ENCODE data around the gene OR6C4. TPM values are rescaled to one million over a fixed set of nuclear protein-coding genes. Genes with fewer than 3 reads are reported as not detected.
"Not testable (repeated sequence)": the region's sequence is repeated elsewhere in the genome, so short reads cannot be mapped to it uniquely, and the experiment has no call there.

Gene OR6C4
- total and polyA plus RNA-seq, 7 experiments from 2014 or later = not detected

DNA sequence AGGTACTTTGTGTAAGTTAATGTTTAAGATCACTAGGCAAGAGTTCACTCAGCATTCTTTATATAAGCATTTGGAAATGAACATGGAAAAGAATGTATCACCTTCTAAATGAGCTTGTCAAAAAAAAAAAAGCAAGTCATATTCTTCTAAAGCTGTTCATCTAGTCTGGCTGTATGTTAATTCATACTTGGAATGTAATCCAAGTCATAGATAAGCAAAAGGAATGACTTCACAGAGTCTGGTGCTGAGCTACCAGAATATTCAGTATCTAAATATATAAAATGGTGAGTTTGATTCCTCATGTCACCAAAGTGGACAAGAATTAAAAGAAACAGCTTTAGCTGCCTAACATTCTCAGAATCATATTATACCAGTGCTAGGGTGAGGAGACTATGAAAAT, 4.9 kb downstream of the OR6C4 start:
- no peak overlapping the region for H3K27ac ChIP-seq (ENCODE audit: low read depth, low read length)
- Mint-ChIP-seq H3K36me3 (peaks cover 0 to 10% (median 0%) of the 10 kb centered on the region in 5 donors), H3K27ac (no peak overlapping the region), H3K4me3 (no peak overlapping the region), H3K27me3 (peaks cover 7 to 64% (median 28%) of the 10 kb centered on the region in 5 donors), H3K4me1 (no peaks in the 10 kb centered on the region), H3K9me3 (peaks cover 0 to 47% (median 21%) of the 10 kb centered on the region in 11 donors)
- CTCF ChIA-PET = no interaction called here
- H3K4me1 ChIP-seq (ENCODE audit: control insufficient read depth in 2 of 2, insufficient read depth in 2 of 2, low read length in 2 of 2) = no peaks in the 10 kb centered on the region
- H3K4me3 ChIP-seq (ENCODE audit: low read length) = no peak overlapping the region
- H3K27me3 ChIP-seq (ENCODE audit: control insufficient read depth in 2 of 2, insufficient read depth in 2 of 2, low read length in 2 of 2) = no peaks in the 10 kb centered on the region
- peaks cover 0 to 9% (median 0%) of the 10 kb centered on the region in 3 experiments for H3K9me3 ChIP-seq (ENCODE audit: control insufficient read depth in 2 of 3, low read length in 3 of 3)
- no peaks in the 10 kb centered on the region for H3K36me3 ChIP-seq (ENCODE audit: control insufficient read depth in 2 of 3, insufficient read depth in 3 of 3, low read length in 3 of 3)
- POLR2A ChIA-PET = no interaction called here
- intact Hi-C loops (cut with micrococcal nuclease) = no loop called here
- ATAC-seq (no peak), DNase-seq (no peak)

- H3K36me3 ChIP-seq (ENCODE audit: control insufficient read depth in 2 of 3, insufficient read depth in 3 of 3, low read length in 3 of 3); H3K4me3 Mint-ChIP-seq; CTCF ChIA-PET: not testable (repeated sequence)
Observed at GRCh38 chr12:55570060-55570459, 20.7 kb downstream of the OR6C4 start.

GRCh38 chr12:55570689-55571088, 21.3 kb downstream of the OR6C4 start:
- peaks cover 0 to 34% (median 0%) of the 10 kb centered on the region in 3 experiments for H3K9me3 ChIP-seq (ENCODE audit: control insufficient read depth in 2 of 3, low read length in 3 of 3)
- H3K36me3 ChIP-seq (ENCODE audit: control insufficient read depth in 2 of 3, insufficient read depth in 3 of 3, low read length in 3 of 3); POLR2A ChIA-PET; H3K4me3 Mint-ChIP-seq; H3K27me3 ChIP-seq (ENCODE audit: control insufficient read depth in 2 of 2, insufficient read depth in 2 of 2, low read length in 2 of 2); H3K4me1 Mint-ChIP-seq; CTCF ChIA-PET; ATAC-seq; H3K4me1 ChIP-seq (ENCODE audit: control insufficient read depth in 2 of 2, insufficient read depth in 2 of 2, low read length in 2 of 2); intact Hi-C loops (cut with micrococcal nuclease); H3K4me3 ChIP-seq (ENCODE audit: low read length); DNase-seq; H3K27ac Mint-ChIP-seq; H3K27ac ChIP-seq (ENCODE audit: low read depth, low read length): not testable (repeated sequence)
- peaks cover 12 to 53% (median 33%) of the 10 kb centered on the region in 11 donors for H3K9me3 Mint-ChIP-seq
- H3K36me3 Mint-ChIP-seq = peaks cover 0 to 22% (median 6%) of the 10 kb centered on the region in 5 donors
- peaks cover 0 to 48% (median 40%) of the 10 kb centered on the region in 5 donors for H3K27me3 Mint-ChIP-seq

More at GRCh38 chr12:55570060-55570459, 20.7 kb downstream of the OR6C4 start:
- H3K27ac ChIP-seq (ENCODE audit: low read depth, low read length); H3K4me1 ChIP-seq (ENCODE audit: control insufficient read depth in 2 of 2, insufficient read depth in 2 of 2, low read length in 2 of 2); ATAC-seq; H3K27me3 ChIP-seq (ENCODE audit: control insufficient read depth in 2 of 2, insufficient read depth in 2 of 2, low read length in 2 of 2); DNase-seq; H3K4me1 Mint-ChIP-seq; intact Hi-C loops (cut with micrococcal nuclease); H3K4me3 ChIP-seq (ENCODE audit: low read length); POLR2A ChIA-PET; H3K27ac Mint-ChIP-seq: not testable (repeated sequence)
- H3K9me3 Mint-ChIP-seq = peaks cover 12 to 53% (median 33%) of the 10 kb centered on the region in 11 donors
- H3K9me3 ChIP-seq (ENCODE audit: control insufficient read depth in 2 of 3, low read length in 3 of 3) = peaks cover 0 to 34% (median 0%) of the 10 kb centered on the region in 3 experiments
- peaks cover 0 to 49% (median 38%) of the 10 kb centered on the region in 5 donors for H3K27me3 Mint-ChIP-seq
- peaks cover 0 to 22% (median 6%) of the 10 kb centered on the region in 5 donors for H3K36me3 Mint-ChIP-seq

GRCh38 chr12:55572168-55572567, 22.8 kb downstream of the OR6C4 start, which contains the start of gene OR2AP1:
Gene OR2AP1, plus strand, starts transcription at chr12:55572468. Its CDS starts 1,947 bp downstream, at chr12:55574415.
- no peaks in the 10 kb centered on the region for H3K36me3 ChIP-seq (ENCODE audit: control insufficient read depth in 2 of 3, insufficient read depth in 3 of 3, low read length in 3 of 3)
- POLR2A ChIA-PET = no interaction called here
- Mint-ChIP-seq H3K36me3 (peaks cover 0 to 22% (median 6%) of the 10 kb centered on the region in 5 donors), H3K4me1 (no peaks in the 10 kb centered on the region), H3K27ac (no peak within 1 kb of the TSS), H3K4me3 (no peak within 1 kb of the TSS), H3K27me3 (peaks cover 0 to 48% (median 37%) of the 10 kb centered on the region in 5 donors), H3K9me3 (peaks cover 11 to 50% (median 32%) of the 10 kb centered on the region in 11 donors)
- H3K4me3 ChIP-seq (ENCODE audit: low read length) = no peak within 1 kb of the TSS
- no peak for DNase-seq
- CTCF ChIA-PET = no interaction called here
- H3K27me3 ChIP-seq (ENCODE audit: control insufficient read depth in 2 of 2, insufficient read depth in 2 of 2, low read length in 2 of 2) = peaks cover 0 to 4% of the 10 kb centered on the region in 2 donors
- H3K4me1 ChIP-seq (ENCODE audit: control insufficient read depth in 2 of 2, insufficient read depth in 2 of 2, low read length in 2 of 2) = no peaks in the 10 kb centered on the region
- H3K9me3 ChIP-seq (ENCODE audit: control insufficient read depth in 2 of 3, low read length in 3 of 3) = peaks cover 0 to 34% (median 0%) of the 10 kb centered on the region in 3 experiments
- intact Hi-C loops (cut with micrococcal nuclease) = no loop called here
- H3K27ac ChIP-seq (ENCODE audit: low read depth, low read length) = no peak within 1 kb of the TSS
- no peak for ATAC-seq

DNA sequence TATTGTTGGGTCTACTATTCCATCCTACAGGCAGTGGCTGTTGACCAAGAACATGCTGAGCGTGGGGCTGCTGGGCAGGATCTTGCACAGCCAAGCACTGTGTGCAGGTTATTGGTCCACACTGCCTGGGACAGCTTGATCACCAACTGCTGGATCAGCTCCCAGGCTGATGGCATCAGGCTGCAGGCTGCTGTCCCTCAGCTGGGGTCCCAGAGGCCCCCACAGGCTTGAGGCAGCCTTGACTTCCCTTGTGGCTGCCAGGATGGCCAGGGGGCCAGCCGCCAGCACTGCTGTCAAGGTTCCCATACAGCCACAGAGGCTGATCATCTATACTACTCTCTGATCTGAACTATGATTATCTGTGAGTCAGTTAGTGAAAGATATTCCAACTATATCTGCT, 32.7 kb downstream of the OR6C4 start:
- H3K9me3 ChIP-seq (ENCODE audit: control insufficient read depth in 2 of 3, low read length in 3 of 3) = peaks cover 0 to 5% (median 0%) of the 10 kb centered on the region in 3 experiments
- intact Hi-C loops (cut with micrococcal nuclease) = no loop called here
- H3K27me3 Mint-ChIP-seq = peaks cover 5 to 74% (median 46%) of the 10 kb centered on the region in 5 donors
- H3K4me3 Mint-ChIP-seq = no peak overlapping the region
- H3K27ac Mint-ChIP-seq = no peak overlapping the region
- no peak overlapping the region for H3K27ac ChIP-seq (ENCODE audit: low read depth, low read length)
- no peak overlapping the region for H3K4me3 ChIP-seq (ENCODE audit: low read length)
- H3K4me1 Mint-ChIP-seq = no peaks in the 10 kb centered on the region
- no peak for DNase-seq
- ChIA-PET CTCF (no interaction called here), POLR2A (no interaction called here)
- no peaks in the 10 kb centered on the region for H3K27me3 ChIP-seq (ENCODE audit: control insufficient read depth in 2 of 2, insufficient read depth in 2 of 2, low read length in 2 of 2)
- no peaks in the 10 kb centered on the region for H3K4me1 ChIP-seq (ENCODE audit: control insufficient read depth in 2 of 2, insufficient read depth in 2 of 2, low read length in 2 of 2)
- ATAC-seq = no peak
- H3K36me3 Mint-ChIP-seq = peaks cover 0 to 6% (median 4%) of the 10 kb centered on the region in 5 donors
- peaks cover 0 to 39% (median 10%) of the 10 kb centered on the region in 11 donors for H3K9me3 Mint-ChIP-seq
- no peaks in the 10 kb centered on the region for H3K36me3 ChIP-seq (ENCODE audit: control insufficient read depth in 2 of 3, insufficient read depth in 3 of 3, low read length in 3 of 3)

DNA sequence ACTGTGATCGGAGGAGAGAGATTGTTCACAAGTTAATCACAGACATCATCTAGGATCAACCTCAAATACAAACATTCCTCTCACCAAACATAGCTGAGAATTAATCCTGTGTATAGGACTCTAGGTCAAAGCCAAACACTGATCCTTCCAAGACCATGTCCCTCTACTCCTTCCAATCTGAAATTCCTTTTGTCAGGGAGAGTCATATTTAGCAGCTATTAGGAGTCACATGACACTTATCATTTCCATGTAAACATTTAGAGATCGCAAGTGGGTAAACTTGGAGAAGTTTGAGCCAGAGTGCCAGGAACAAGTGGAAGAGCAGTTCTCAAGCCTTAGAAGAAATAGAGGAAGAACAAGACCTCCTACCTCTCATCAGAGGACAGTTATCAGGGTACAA, 36.4 kb downstream of the OR6C4 start:
- H3K36me3 Mint-ChIP-seq = peaks cover 0 to 6% (median 0%) of the 10 kb centered on the region in 5 donors
- intact Hi-C loops (cut with micrococcal nuclease) = no loop called here
- CTCF ChIA-PET = no interaction called here
- POLR2A ChIA-PET = no interaction called here
- no peaks in the 10 kb centered on the region for H3K9me3 ChIP-seq (ENCODE audit: control insufficient read depth in 2 of 3, low read length in 3 of 3)
- H3K27ac Mint-ChIP-seq = no peak overlapping the region
- H3K4me1 Mint-ChIP-seq = no peaks in the 10 kb centered on the region
- no peak for ATAC-seq
- no peaks in the 10 kb centered on the region for H3K27me3 ChIP-seq (ENCODE audit: control insufficient read depth in 2 of 2, insufficient read depth in 2 of 2, low read length in 2 of 2)
- no peaks in the 10 kb centered on the region for H3K4me1 ChIP-seq (ENCODE audit: control insufficient read depth in 2 of 2, insufficient read depth in 2 of 2, low read length in 2 of 2)
- H3K27ac ChIP-seq (ENCODE audit: low read depth, low read length) = no peak overlapping the region
- no peaks in the 10 kb centered on the region for H3K36me3 ChIP-seq (ENCODE audit: control insufficient read depth in 2 of 3, insufficient read depth in 3 of 3, low read length in 3 of 3)
- peaks cover 2 to 79% (median 54%) of the 10 kb centered on the region in 5 donors for H3K27me3 Mint-ChIP-seq
- no peak overlapping the region for H3K4me3 ChIP-seq (ENCODE audit: low read length)
- H3K4me3 Mint-ChIP-seq = no peak overlapping the region
- H3K9me3 Mint-ChIP-seq = peaks cover 0 to 37% (median 8%) of the 10 kb centered on the region in 11 donors
- no peak for DNase-seq

DNA sequence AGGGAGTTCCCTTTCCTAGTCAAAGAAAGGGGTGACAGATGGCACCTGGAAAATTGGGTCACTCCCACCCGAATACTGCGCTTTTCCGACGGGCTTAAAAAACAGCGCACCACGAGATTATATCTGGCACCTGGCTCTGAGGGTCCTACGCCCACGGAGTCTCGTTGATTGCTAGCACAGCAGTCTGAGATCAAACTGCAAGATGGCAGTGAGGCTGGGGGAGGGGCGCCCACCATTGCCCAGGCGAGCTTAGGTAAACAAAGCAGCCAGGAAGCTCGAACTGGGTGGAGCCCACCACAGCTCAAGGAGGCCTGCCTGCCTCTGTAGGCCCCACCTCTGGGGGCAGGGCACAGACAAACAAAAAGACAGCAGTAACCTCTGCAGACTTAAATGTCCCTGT, 40.8 kb downstream of the OR6C4 start:
- peaks cover 2 to 68% (median 36%) of the 10 kb centered on the region in 5 donors for H3K27me3 Mint-ChIP-seq
- intact Hi-C loops (cut with micrococcal nuclease); H3K27me3 ChIP-seq (ENCODE audit: control insufficient read depth in 2 of 2, insufficient read depth in 2 of 2, low read length in 2 of 2); H3K9me3 ChIP-seq (ENCODE audit: control insufficient read depth in 2 of 3, low read length in 3 of 3); H3K4me3 ChIP-seq (ENCODE audit: low read length); H3K36me3 Mint-ChIP-seq; H3K36me3 ChIP-seq (ENCODE audit: control insufficient read depth in 2 of 3, insufficient read depth in 3 of 3, low read length in 3 of 3); ATAC-seq; H3K27ac Mint-ChIP-seq; POLR2A ChIA-PET; CTCF ChIA-PET; H3K4me1 ChIP-seq (ENCODE audit: control insufficient read depth in 2 of 2, insufficient read depth in 2 of 2, low read length in 2 of 2); H3K27ac ChIP-seq (ENCODE audit: low read depth, low read length); H3K4me1 Mint-ChIP-seq; H3K4me3 Mint-ChIP-seq: not testable (repeated sequence)
- DNase-seq = peak in 1 of 9 donors; percentile 0
- peaks cover 4 to 53% (median 16%) of the 10 kb centered on the region in 11 donors for H3K9me3 Mint-ChIP-seq
